A673 (cell line): ENCODE data around the gene SLC9C2.

Experiments
- CTCF ChIP-seq: fragments of 300-800, 200-600 bp; sonication (generic); conservative IDR thresholded peaks from 2 replicates; pipeline ENCODE4 v1.5.1; 2017; ENCODE audit warnings: low read depth, mild to moderate bottlenecking, antibody characterized with exemption, low read length, moderate library complexity, mixed read lengths
- EZH2 ChIP-seq: fragments of 200-600 bp; sonication (generic); IDR thresholded peaks from 2 replicates; pipeline ENCODE4 v1.6.1; 2017; ENCODE audit warnings: borderline replicate concordance, low read depth, mild to moderate bottlenecking, mixed read lengths, antibody characterized with exemption, low read length; ENCODE audit not compliant: poor library complexity, severe bottlenecking

GRCh38 chr1:173489929-173490328, 112.9 kb downstream of the SLC9C2 start:
- TF ChIP-seq CTCF (no peak), EZH2 (no peak)
